T-helper 2 cell (primary cell): ENCODE results near the gene STX10.

Source experiments
- DNase-seq, 5 experiments: peaks; one replicate each; pipeline versions ENCODE4 v3.0.0 to v3.0.0-alpha.2; 2012 to 2022

Gene STX10

DNA sequence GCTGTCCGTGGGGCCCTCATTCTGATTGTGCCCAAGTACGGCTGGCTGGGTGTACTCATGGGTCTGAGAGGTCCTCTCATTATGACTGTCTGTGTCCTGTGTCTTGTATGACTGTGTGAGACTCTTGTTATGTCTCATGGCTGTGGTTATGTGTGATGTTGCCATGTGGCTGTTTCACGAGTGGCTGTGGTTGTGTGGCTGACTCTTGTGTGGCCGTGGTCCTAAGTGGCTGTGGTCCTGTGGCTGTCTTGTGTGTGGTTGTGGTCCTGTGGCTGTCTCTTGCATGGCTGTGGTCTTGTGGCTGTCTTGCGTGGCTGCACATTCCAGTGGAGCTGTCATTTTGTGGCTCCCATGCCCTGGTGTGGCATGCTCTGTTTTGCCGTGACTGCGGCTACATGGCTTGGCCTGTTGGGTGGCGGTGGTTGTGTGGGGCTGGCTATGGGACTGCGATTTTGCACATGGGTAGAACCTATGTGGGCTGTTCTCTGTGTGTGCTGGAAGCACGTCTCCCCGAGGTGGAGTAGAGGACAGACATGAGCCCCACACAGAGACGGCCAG lies 50.1 kb downstream of the STX10 start:
- peak in 3 of 5 experiments; percentile 44 to 97 (median 72) for DNase-seq

DNA sequence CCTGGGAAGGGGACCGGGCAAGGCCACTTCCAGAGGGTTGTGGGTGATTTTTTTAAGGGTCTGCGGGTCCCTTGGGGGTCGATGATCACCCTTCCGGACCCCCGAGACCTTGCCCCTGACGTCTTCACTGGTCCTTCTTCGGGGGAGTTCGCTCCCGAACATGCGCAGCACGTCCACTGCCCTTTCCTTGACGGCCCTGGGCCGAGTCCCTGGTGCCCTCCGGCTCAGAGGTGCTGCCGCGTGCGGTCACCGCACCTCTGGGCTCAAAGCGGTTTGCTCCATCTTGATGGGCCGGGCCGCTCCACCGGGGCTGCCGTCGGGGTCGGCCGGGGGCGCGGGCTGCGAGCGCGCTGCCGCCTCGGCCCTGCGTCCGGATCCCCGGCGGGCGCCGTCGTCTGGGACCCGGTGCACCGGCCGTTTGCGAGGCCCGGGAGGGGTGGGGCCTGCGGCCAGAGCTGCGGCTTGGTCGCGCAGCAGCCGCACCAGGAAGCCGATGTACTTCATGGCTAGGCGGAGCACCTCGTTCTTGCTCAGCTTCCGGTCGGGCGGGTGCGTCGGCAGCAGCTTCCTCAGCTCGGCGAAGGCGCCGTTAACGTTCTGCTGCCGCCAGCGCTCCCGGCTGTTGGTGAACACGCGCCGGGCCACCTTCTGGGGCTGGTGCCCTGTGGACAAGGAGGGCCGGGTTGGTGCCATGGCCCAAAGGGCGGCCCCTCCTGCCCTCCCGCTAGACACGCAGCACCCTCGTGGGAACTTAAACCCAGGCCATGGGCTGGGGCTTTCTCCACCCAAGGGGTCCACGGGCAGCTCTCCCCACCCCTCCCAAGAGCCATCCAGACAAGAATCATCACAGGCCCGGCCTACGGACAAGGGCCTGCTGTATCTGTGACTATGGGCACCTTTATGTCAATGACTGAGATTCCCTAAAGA lies 50.8 kb downstream of the STX10 start:
- peak; percentile 56 to 95 (median 75) for DNase-seq

GRCh38 chr19:13098277-13099072 lies 51.7 kb downstream of the STX10 start:
- DNase-seq: peak in 1 of 5 experiments; percentile 65

- no peak for DNase-seq
Observed at GRCh38 chr19:13097463-13098258, 52.5 kb downstream of the STX10 start.

DNA sequence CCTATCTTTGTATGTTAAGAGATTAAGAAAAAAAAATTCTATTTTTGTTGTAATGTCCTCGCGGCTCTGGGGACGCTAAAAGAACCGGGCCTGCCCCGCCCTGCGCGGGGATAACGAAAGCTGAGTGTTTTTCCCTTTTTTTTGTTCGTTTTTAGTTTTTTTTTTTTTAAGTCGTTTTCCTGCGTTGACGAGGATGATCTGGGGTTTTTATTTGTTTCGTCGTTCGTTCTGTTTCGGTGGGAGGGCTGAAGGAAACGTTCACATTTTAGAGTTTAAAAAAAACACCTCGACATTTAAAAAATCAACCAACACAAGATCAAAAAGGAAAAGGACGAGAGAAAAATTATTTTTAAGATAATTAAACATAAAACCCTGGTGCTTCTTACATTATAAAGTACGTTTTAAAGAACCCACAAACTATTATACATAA lies 53.1 kb downstream of the STX10 start:
- DNase-seq: no peak

DNA sequence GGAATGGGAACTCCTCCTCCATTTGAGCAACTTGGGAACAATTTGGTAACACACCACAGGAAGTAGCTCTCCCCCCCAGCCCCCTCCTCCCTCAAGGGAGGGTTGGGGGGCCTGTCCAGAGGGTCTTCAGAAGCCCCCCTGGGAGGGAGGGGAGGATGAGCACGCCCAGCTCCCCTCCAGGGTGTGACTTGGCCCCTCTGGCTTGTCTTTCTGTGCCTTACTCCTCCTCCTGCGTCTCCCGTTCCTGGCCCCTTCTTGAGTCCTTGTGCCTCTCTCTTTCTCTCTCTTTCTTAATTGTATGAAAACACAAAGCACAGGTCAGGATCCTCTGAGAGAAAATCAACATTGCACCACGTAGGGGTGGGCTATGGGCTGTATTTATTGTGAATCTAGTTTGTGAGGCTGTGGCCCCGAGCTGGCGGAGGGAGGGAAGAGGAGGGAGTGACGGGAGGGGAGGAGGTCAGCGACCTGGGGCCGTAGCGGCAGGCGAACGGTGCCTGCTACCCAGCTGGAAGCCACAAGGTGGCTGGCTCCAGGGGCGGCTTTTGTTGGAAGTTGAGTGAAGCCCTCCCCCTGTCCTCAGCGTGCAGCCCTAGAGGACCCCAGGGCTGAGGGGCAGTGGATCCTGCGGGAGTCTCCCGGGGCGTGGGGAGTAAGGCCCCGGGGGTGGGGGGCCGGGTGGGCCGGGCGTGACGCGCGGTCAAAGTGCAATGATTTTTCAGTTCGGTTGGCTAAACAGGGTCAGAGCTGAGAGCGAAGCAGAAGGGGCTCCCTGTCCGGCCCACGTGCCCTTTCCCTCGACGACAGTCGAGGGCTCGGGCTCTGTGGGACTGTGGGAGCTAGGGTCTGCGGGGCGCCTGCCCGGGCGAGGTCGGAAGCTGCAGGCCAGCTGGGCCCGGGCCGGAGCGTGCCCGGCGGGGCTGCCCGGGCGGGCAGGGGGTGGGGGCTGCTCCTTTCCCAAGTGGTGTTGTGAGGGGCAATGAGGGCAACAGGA lies 53.9 kb downstream of the STX10 start:
- no peak for DNase-seq

- no peak for DNase-seq
Observed at GRCh38 chr19:13095393-13095784, 54.8 kb downstream of the STX10 start.

- no peak for DNase-seq
Observed at GRCh38 chr19:13094771-13095392, 55.3 kb downstream of the STX10 start.

DNA sequence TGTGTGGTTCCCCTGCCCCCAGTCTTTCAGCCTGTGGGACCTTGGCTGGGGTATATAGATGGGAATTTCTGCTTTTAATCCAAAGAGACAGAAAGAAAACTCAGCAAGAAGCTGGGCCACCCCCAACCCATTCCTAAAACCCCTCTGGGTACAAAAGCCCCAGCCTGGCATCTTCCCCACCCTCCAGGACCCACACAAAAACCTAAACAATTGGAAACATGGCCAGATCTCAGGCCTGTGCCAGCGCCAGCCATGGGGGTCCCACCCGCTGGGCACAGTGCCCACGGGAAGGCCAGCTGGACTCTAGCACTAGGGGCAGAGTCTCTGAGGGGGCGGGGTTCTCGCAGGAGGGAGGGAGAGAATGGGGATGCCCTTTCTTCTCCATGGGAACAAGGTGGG lies 56.1 kb downstream of the STX10 start:
- no peak for DNase-seq
